ENCODE results near the gene LAMC2. TPM values are rescaled to one million over a fixed set of nuclear protein-coding genes. Genes with fewer than 3 reads are reported as not detected.

The LAMC2 gene
- total RNA-seq, 1 donor from 2014 or later, result 0.36 TPM

DNA sequence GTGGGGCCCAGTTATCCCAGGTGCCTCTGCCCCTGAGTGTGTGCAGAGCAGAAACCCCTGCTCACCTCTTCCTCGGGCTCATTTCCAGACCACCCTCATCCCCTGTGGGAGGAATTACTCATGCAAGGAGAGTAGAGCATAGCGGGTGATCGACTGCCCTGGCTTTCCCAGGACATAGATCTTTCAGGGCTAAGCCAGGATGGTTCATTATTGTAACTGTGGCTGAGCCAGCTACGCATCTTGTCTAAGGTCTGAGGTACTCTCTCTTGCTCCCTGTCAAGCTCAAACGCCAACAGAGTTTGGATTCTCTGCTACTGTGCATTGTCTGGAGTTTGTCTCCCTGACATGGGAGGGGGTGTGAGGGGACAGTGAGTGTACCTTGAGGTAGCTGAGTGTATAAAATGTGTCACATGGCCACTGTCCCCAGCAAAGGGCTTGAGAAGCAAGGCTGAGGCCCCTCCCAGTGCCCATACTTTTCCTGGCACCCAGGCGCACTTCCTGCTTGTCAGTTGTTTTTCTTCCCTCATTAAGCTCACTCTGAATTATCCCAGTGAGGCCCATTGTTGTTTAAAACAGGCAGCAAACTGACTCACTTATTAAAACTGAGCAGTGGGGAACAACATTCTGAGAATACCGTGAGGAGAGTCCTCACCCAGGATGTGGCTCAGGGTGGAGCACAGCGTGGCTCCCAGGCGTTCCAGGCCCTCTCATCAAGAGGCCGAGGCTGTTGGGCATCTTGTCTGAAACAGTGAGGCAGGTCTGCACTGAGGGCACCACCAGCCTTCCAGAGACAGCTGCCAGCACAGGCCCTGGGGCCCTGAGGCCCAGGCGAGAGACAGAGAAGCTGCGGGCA lies 92.9 kb downstream of the LAMC2 start:
- H3K36me3 Mint-ChIP-seq, result no peaks in the 10 kb centered on the region
- TF ChIP-seq EZH2phosphoT487 (IDR thresholded peaks at IDR 0.05) (no peak), EZH2 (IDR thresholded peaks at IDR 0.05) (no peak)
- TF ChIP-seq, protein P1, sequence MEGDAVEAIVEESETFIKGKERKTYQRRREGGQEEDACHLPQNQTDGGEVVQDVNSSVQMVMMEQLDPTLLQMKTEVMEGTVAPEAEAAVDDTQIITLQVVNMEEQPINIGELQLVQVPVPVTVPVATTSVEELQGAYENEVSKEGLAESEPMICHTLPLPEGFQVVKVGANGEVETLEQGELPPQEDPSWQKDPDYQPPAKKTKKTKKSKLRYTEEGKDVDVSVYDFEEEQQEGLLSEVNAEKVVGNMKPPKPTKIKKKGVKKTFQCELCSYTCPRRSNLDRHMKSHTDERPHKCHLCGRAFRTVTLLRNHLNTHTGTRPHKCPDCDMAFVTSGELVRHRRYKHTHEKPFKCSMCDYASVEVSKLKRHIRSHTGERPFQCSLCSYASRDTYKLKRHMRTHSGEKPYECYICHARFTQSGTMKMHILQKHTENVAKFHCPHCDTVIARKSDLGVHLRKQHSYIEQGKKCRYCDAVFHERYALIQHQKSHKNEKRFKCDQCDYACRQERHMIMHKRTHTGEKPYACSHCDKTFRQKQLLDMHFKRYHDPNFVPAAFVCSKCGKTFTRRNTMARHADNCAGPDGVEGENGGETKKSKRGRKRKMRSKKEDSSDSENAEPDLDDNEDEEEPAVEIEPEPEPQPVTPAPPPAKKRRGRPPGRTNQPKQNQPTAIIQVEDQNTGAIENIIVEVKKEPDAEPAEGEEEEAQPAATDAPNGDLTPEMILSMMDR (IDR thresholded peaks at IDR 0.05), result no peak
- Histone ChIP-seq H3K9ac (no peak overlapping the region), H3K79me2 (ENCODE audit: low read depth) (no peaks in the 10 kb centered on the region), H3K27me3 (no peaks in the 10 kb centered on the region), H3K4me3 (no peak overlapping the region), H3K9me3 (ENCODE audit: low read depth) (no peaks in the 10 kb centered on the region), H3F3A (ENCODE audit: low read depth) (no peaks in the 10 kb centered on the region), H3K4me2 (no peak overlapping the region), H4K20me1 (ENCODE audit: low read depth) (no peaks in the 10 kb centered on the region), H2AFZ (replicated peaks) (peak overlapping the region; percentile 36), H3K4me1 (peaks cover 5% of the 10 kb centered on the region), H3K36me3 (no peaks in the 10 kb centered on the region), H3K27ac (no peak overlapping the region)
- no peak overlapping the region for H3K4me3 Mint-ChIP-seq
- H3K4me1 Mint-ChIP-seq, result peaks cover 38% of the 10 kb centered on the region
- H3K27ac Mint-ChIP-seq, result peak overlapping the region; percentile 25
- H3K27me3 Mint-ChIP-seq (ENCODE audit: insufficient read depth, low read depth), result peaks cover 6% of the 10 kb centered on the region
- H3K9me3 Mint-ChIP-seq, result no peaks in the 10 kb centered on the region
- no peak for DNase-seq (ENCODE audit: low spot score)

DNA sequence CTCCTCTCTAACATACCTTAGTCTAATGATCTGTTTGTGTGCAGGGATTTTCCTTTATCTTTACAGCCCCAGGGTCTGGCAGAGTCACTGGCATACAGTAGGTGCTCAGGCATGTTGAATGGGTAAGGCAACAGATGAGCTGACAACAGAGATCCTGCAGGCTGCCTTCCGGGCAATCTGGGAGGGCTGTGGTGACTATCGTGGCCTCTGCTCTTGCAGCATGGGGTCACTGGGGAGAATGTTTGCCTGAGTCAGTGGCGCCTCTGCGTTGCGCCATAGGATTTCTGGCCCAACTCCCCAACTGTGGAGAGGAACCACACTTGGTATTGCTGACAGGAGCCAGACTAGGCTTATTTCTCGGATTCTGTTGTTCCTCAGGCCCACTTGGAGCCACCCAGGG lies 93.8 kb downstream of the LAMC2 start:
- Histone ChIP-seq H3K36me3 (no peaks in the 10 kb centered on the region), H3K4me3 (no peak overlapping the region), H3K4me2 (no peak overlapping the region), H3F3A (ENCODE audit: low read depth) (no peaks in the 10 kb centered on the region), H3K27me3 (no peaks in the 10 kb centered on the region), H2AFZ (replicated peaks) (no peak overlapping the region), H3K79me2 (ENCODE audit: low read depth) (no peaks in the 10 kb centered on the region), H3K27ac (no peak overlapping the region), H4K20me1 (ENCODE audit: low read depth) (no peaks in the 10 kb centered on the region), H3K4me1 (peaks cover 5% of the 10 kb centered on the region), H3K9me3 (ENCODE audit: low read depth) (no peaks in the 10 kb centered on the region), H3K9ac (no peak overlapping the region)
- Mint-ChIP-seq H3K36me3 (no peaks in the 10 kb centered on the region), H3K27ac (peak overlapping the region; percentile 72), H3K27me3 (ENCODE audit: insufficient read depth, low read depth) (peaks cover 6% of the 10 kb centered on the region), H3K4me1 (peaks cover 38% of the 10 kb centered on the region), H3K4me3 (no peak overlapping the region), H3K9me3 (no peaks in the 10 kb centered on the region)
- DNase-seq (ENCODE audit: low spot score), result no peak
- TF ChIP-seq EZH2 (IDR thresholded peaks at IDR 0.05), result no peak
- TF ChIP-seq, protein P1 (IDR thresholded peaks at IDR 0.05), result no peak
- TF ChIP-seq EZH2phosphoT487 (IDR thresholded peaks at IDR 0.05), result no peak

DNA sequence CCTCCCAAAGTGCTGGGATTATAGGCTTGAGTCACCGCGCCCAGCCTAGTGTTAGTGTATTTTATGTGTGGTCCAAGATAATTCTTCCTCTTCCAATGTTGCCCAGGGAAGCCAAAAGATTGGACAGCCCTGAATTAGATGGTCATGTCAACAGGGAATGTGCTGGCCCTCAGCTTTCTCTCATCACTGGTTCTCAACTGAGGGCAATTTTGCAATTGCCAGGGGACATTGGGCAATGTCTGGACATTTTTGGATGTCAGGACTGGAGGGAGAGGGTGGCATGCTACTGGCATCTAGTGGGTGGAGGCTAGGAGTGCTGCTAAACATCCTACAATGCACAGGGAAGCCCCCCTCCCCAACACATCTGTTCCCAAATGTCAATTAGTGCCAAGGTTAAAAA lies 95.0 kb downstream of the LAMC2 start:
- peaks cover 5% of the 10 kb centered on the region for H3K4me1 ChIP-seq
- no peak overlapping the region for H3K27ac Mint-ChIP-seq
- no peaks in the 10 kb centered on the region for H3K27me3 ChIP-seq
- no peaks in the 10 kb centered on the region for H3K36me3 ChIP-seq
- no peak overlapping the region for H3K4me3 Mint-ChIP-seq
- TF ChIP-seq EZH2phosphoT487 (IDR thresholded peaks at IDR 0.05) (no peak), EZH2 (IDR thresholded peaks at IDR 0.05) (no peak)
- TF ChIP-seq, protein P1 (IDR thresholded peaks at IDR 0.05), result no peak
- no peaks in the 10 kb centered on the region for H3F3A ChIP-seq (ENCODE audit: low read depth)
- H2AFZ ChIP-seq (replicated peaks), result no peak overlapping the region
- no peaks in the 10 kb centered on the region for H4K20me1 ChIP-seq (ENCODE audit: low read depth)
- no peaks in the 10 kb centered on the region for H3K36me3 Mint-ChIP-seq
- H3K9ac ChIP-seq, result no peak overlapping the region
- DNase-seq (ENCODE audit: low spot score), result peak; percentile 21
- H3K4me3 ChIP-seq, result no peak overlapping the region
- no peak overlapping the region for H3K27ac ChIP-seq
- peaks cover 6% of the 10 kb centered on the region for H3K27me3 Mint-ChIP-seq (ENCODE audit: insufficient read depth, low read depth)
- no peaks in the 10 kb centered on the region for H3K9me3 Mint-ChIP-seq
- no peak overlapping the region for H3K4me2 ChIP-seq
- no peaks in the 10 kb centered on the region for H3K79me2 ChIP-seq (ENCODE audit: low read depth)
- no peaks in the 10 kb centered on the region for H3K9me3 ChIP-seq (ENCODE audit: low read depth)
- H3K4me1 Mint-ChIP-seq, result peaks cover 38% of the 10 kb centered on the region

Data from neural progenitor cell (in vitro differentiated cells).